Measurements from ENCODE around the gene GCAT.

GRCh38 chr22:37831472-37831871, 23.7 kb downstream of the GCAT start:
- TF ChIP-seq BHLHE40 (IDR thresholded peaks at IDR 0.05; ENCODE audit: borderline replicate concordance), result no peak
- TF ChIP-seq CTBP1 (IDR thresholded peaks at IDR 0.05; ENCODE audit: borderline replicate concordance), result no peak
- no peak for TF ChIP-seq SUZ12 (IDR thresholded peaks at IDR 0.05)
- TF ChIP-seq ELF4 (IDR thresholded peaks at IDR 0.05), result no peak
- no peak for TF ChIP-seq FOXM1 (IDR thresholded peaks at IDR 0.05; ENCODE audit: borderline replicate concordance)

All from HEK293T (cell line).